Hepatocyte (in vitro differentiated cells): ENCODE measurements around the gene GJD2. TPM values are rescaled to one million over a fixed set of nuclear protein-coding genes. Genes with fewer than 3 reads are reported as not detected.

ENCODE experiments used
- DNase-seq: peaks from one replicate; pipeline ENCODE4 v3.0.0-alpha.2; 2016; ENCODE audit warnings: low spot score
- H2AFZ ChIP-seq: fragments of 200-600 bp; sonication (generic); 2 replicates; pipeline ENCODE4 v1.6.0; 2016; ENCODE audit warnings: antibody characterized with exemption, mild to moderate bottlenecking
- H3K27ac ChIP-seq: fragments of 200-600 bp; sonication (generic); 2 replicates; pipeline ENCODE4 v1.5.1; 2016; ENCODE audit warnings: mild to moderate bottlenecking
- H3K27me3 ChIP-seq: fragments of 200-600 bp; sonication (generic); 2 replicates; pipeline ENCODE4 v1.6.1; 2016
- H3K36me3 ChIP-seq: fragments of 200-600 bp; sonication (generic); replicated peaks from 2 replicates; pipeline ENCODE4 v1.5.1; 2016; ENCODE audit warnings: low read depth; ENCODE audit not compliant: insufficient read depth
- H3K4me1 ChIP-seq: fragments of 200-600 bp; sonication (generic); 2 replicates; pipeline ENCODE4 v1.5.1; 2016; ENCODE audit warnings: mild to moderate bottlenecking, moderate library complexity; ENCODE audit not compliant: insufficient read depth
- H3K4me2 ChIP-seq: fragments of 200-600 bp; sonication (generic); 2 replicates; pipeline ENCODE4 v1.6.0; 2016
- H3K4me3 ChIP-seq: fragments of 200-600 bp; sonication (generic); 2 replicates; pipeline ENCODE4 v1.5.1; 2016; ENCODE audit warnings: mild to moderate bottlenecking
- H3K79me2 ChIP-seq: fragments of 200-600 bp; sonication (generic); 2 replicates; pipeline ENCODE4 v1.6.0; 2017; ENCODE audit warnings: mild to moderate bottlenecking
- H3K9me2 ChIP-seq: fragments of 200-600 bp; sonication (generic); replicated peaks from 2 replicates; pipeline ENCODE4 v1.6.0; 2017; ENCODE audit warnings: mild to moderate bottlenecking; ENCODE audit not compliant: insufficient read depth
- H3K9me3 ChIP-seq: fragments of 200-600 bp; sonication (generic); 2 replicates; pipeline ENCODE4 v1.5.1; 2016; ENCODE audit warnings: low read depth, mild to moderate bottlenecking
- H4K20me1 ChIP-seq: fragments of 200-600 bp; sonication (generic); 2 replicates; pipeline ENCODE4 v1.6.0; 2016; ENCODE audit warnings: mild to moderate bottlenecking; ENCODE audit not compliant: insufficient read depth, poor library complexity, severe bottlenecking
- CTCF ChIP-seq: fragments of 200-600 bp; sonication (generic); IDR thresholded peaks from 2 replicates; pipeline ENCODE4 v1.5.1; 2016; ENCODE audit warnings: antibody characterized with exemption, mild to moderate bottlenecking; ENCODE audit not compliant: poor library complexity
- EZH2 ChIP-seq: fragments of 200-600 bp; sonication (generic); IDR thresholded peaks from 2 replicates; pipeline ENCODE4 v1.6.1; 2016; ENCODE audit warnings: antibody characterized with exemption, mild to moderate bottlenecking, borderline replicate concordance
- EZH2phosphoT487 ChIP-seq: fragments of 200-600 bp; sonication (generic); IDR thresholded peaks from one replicate; pipeline ENCODE4 v1.6.1; 2018; ENCODE audit warnings: antibody characterized with exemption, mild to moderate bottlenecking, low read depth, moderate library complexity; ENCODE audit not compliant: unreplicated experiment, severe bottlenecking
- WGBS: methylation state at CpG from one replicate; pipeline ENCODE4 v1.1.6; 2016; ENCODE audit warnings: low lambda C conversion rate; ENCODE audit errors: missing lambda C conversion rate; 5-methylcytosine and 5-hydroxymethylcytosine counted together
- polyA plus RNA-seq: library from polyadenylated mRNA; unstranded; fragments of >200 nt; fragmentation: Nextera tagmentation; extraction: Ambion mirVana; gene quantifications from 2 replicates; pipeline ENCODE4 v1.2.1, GENCODE V29; 2016
- total RNA-seq: library from RNA; depleted of rRNA; stranded (reverse); fragments of >200 nt; gene quantifications from 2 replicates; pipeline ENCODE4 v1.2.3, GENCODE V29; 2014

GJD2 gene
- total and polyA plus RNA-seq, 2 experiments from 2014 or later, result 0.07 TPM; not detected in 1

GRCh38 chr15:34802371-34802770 is 47.6 kb upstream of the GJD2 start:
- Histone ChIP-seq H3K4me3 (no peak overlapping the region), H3K4me1 (peaks cover 15% of the 10 kb centered on the region), H3K79me2 (no peaks in the 10 kb centered on the region), H3K9me2 (no peaks in the 10 kb centered on the region), H3K27ac (no peak overlapping the region), H2AFZ (no peak overlapping the region), H3K27me3 (no peaks in the 10 kb centered on the region), H4K20me1 (no peaks in the 10 kb centered on the region), H3K9me3 (no peaks in the 10 kb centered on the region), H3K4me2 (no peak overlapping the region), H3K36me3 (no peaks in the 10 kb centered on the region)
- 88% methylated on average over 1 of the region's 1 CpG for whole genome bisulfite sequencing
- TF ChIP-seq EZH2 (no peak), EZH2phosphoT487 (no peak), CTCF (no peak)
- DNase-seq, result no peak

DNA sequence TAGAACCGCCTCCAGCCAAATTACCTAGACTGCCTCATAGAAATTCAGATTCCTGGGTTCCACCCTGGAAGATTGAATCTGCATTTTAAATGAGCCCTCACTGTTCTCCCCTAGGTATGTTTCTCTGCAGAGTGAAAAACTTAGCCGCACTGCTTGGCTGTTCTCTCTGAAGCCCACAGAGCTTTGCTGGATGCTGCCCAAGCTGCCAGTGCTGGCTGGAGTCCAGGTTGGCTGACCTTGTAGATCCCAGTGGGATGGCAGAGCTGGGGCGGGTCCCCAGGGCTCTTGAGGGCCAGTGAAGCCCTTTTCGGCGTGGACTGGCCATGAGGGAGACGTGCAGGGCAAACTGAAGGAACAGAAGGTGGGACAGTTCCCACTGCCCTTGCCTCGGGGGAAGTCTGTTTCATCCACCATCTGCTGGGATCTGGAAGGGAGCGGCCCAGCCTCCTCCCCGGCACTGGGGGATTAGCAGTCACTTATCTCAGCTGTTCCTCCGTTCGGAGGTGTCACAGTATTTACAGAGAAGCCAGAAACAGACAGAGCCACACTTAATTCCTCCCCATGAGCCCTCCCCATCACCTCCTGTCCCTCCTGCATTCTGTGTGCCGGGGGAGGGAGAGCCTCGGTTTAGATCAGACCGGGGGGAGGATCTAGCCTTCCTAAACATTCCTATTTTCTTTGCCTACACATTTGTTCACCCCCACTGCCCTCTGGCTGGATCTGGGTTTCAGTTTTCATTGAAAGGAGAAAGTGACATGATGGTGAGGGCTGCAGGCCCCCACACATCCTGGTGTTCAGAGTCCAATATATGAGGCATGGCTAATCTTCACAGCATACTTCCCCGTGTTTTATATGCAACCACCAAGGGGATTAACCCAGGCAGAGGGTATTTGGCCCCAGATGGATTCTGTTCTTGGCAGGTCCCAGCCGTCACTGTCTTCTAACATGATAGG is 44.6 kb upstream of the GJD2 start:
- Histone ChIP-seq H3K27ac (peak overlapping the region; percentile 56), H3K27me3 (peaks cover 24% of the 10 kb centered on the region), H3K9me3 (no peaks in the 10 kb centered on the region), H3K36me3 (no peaks in the 10 kb centered on the region), H3K79me2 (no peaks in the 10 kb centered on the region), H4K20me1 (no peaks in the 10 kb centered on the region), H3K4me1 (peaks cover 23% of the 10 kb centered on the region), H3K4me3 (no peak overlapping the region), H3K4me2 (peak overlapping the region; percentile 56), H3K9me2 (no peaks in the 10 kb centered on the region), H2AFZ (no peak overlapping the region)
- TF ChIP-seq EZH2phosphoT487, result no peak
- no peak for TF ChIP-seq CTCF
- no peak for TF ChIP-seq EZH2
- DNase-seq, result peak; percentile 38
- 31% methylated on average over 13 of the region's 16 CpGs for WGBS

DNA sequence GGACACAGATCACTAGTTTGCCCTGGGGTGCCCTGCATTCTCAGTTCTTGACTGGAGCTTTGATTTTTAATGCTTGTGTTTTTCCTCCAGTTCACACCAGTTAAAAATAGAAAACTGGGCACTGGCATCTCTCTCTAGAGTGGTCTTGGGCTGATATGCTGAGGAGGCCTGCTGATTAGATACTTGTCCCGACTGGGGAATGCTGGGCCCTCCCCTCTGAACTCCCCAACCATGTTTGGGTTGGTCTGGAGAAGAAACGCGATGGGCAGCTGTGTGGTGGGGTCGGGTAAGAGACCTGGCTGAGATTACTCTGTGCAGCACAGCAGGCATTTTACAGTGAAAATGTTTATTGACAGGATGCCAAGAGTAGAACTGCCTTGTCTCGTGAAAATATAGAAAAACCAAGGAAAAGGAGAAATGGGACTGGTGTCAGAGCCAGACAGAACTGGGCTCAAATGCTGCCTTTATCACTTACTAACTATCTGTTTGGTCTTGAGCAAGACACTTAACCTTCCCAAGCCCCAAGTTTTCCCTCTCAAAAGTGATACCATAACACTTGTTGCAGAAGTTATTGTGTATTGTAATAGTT is 42.1 kb upstream of the GJD2 start:
- Histone ChIP-seq H3K36me3 (no peaks in the 10 kb centered on the region), H3K4me3 (no peak overlapping the region), H3K9me2 (no peaks in the 10 kb centered on the region), H4K20me1 (no peaks in the 10 kb centered on the region), H2AFZ (no peak overlapping the region), H3K9me3 (no peaks in the 10 kb centered on the region), H3K27me3 (peaks cover 32% of the 10 kb centered on the region), H3K4me1 (peaks cover 23% of the 10 kb centered on the region), H3K79me2 (no peaks in the 10 kb centered on the region), H3K27ac (no peak overlapping the region), H3K4me2 (no peak overlapping the region)
- WGBS, result 40% methylated on average over 5 of the region's 5 CpGs
- no peak for DNase-seq
- no peak for TF ChIP-seq CTCF
- no peak for TF ChIP-seq EZH2
- TF ChIP-seq EZH2phosphoT487, result no peak
